HPDE6-E6E7 (cell line): Measurements from ENCODE around the gene CTSO.
"Not testable (repeated sequence)": the region's sequence is repeated elsewhere in the genome, so short reads cannot be mapped to it uniquely, and the experiment has no call there.

Experiments used
- DNase-seq: peaks from one replicate; pipeline ENCODE4 v3.0.0; 2011; ENCODE audit warnings: missing footprints; ENCODE audit errors: extremely low spot score

CTSO gene

GRCh38 chr4:155954939-155955338 lies 1.3 kb upstream of the CTSO start:
- DNase-seq = no peak

- DNase-seq = no peak
Measured at GRCh38 chr4:155954118-155954685, 536 bp upstream of the CTSO start.

GRCh38 chr4:155952501-155952901 lies 1.2 kb downstream of the CTSO start:
- DNase-seq = no peak

GRCh38 chr4:155950461-155950860 lies 3.2 kb downstream of the CTSO start:
- DNase-seq = no peak

- no peak for DNase-seq
Measured at GRCh38 chr4:155948541-155948940, 5.1 kb downstream of the CTSO start.

- no peak for DNase-seq
Measured at GRCh38 chr4:155946486-155946885, 7.2 kb downstream of the CTSO start.

- no peak for DNase-seq
Measured at GRCh38 chr4:155944516-155944915, 9.2 kb downstream of the CTSO start.

- no peak for DNase-seq
Measured at GRCh38 chr4:155943605-155944291, 9.9 kb downstream of the CTSO start.

- DNase-seq = no peak
Measured at GRCh38 chr4:155941820-155942219, 11.8 kb downstream of the CTSO start.

GRCh38 chr4:155941085-155941790 lies 12.4 kb downstream of the CTSO start:
- DNase-seq = no peak

GRCh38 chr4:155935389-155935986 lies 18.2 kb downstream of the CTSO start:
- no peak for DNase-seq

GRCh38 chr4:155934634-155935033 lies 19.0 kb downstream of the CTSO start:
- DNase-seq = not testable (repeated sequence)

GRCh38 chr4:155931634-155932033 lies 22.0 kb downstream of the CTSO start:
- DNase-seq = no peak

GRCh38 chr4:155930330-155930729 lies 23.3 kb downstream of the CTSO start:
- no peak for DNase-seq

- DNase-seq = no peak
Measured at GRCh38 chr4:155929833-155930232, 23.8 kb downstream of the CTSO start.

- DNase-seq = no peak
Measured at GRCh38 chr4:155924637-155925036, 29.0 kb downstream of the CTSO start.

- no peak for DNase-seq
Measured at GRCh38 chr4:155921597-155921996, 32.1 kb downstream of the CTSO start.

GRCh38 chr4:155914782-155915181 lies 38.9 kb downstream of the CTSO start:
- DNase-seq = no peak

- DNase-seq = no peak
Measured at GRCh38 chr4:155911905-155912304, 41.8 kb downstream of the CTSO start.

- DNase-seq = no peak
Measured at GRCh38 chr4:155909615-155910226, 43.9 kb downstream of the CTSO start.

- no peak for DNase-seq
Measured at GRCh38 chr4:155908187-155909139, 45.2 kb downstream of the CTSO start.
